ENCODE measurements around the gene SLC22A16. TPM values are rescaled to one million over a fixed set of nuclear protein-coding genes. Genes with fewer than 3 reads are reported as not detected.

The SLC22A16 gene
- total RNA-seq, 1 experiment from 2014 or later = not detected

DNA sequence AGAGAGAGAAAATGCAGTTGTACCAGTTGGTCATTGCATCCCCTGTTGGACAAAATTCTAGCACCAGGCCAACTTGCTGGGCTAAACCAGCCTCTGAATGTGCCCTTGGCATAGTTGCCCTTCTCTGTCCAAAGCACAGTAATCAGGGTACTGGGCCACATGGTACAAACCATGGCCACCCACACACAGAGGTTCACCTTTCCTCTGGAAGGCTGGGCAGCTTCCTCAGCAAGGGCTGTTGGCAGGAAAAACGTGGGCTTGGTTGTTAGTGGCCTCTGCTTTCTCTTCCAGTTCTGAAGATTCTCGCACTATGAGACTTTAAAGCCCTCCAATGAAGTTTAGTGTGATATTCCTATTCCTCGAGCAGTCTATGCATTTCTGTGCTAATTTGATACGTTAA lies 61.7 kb downstream of the SLC22A16 start:
- ChIA-PET CTCF (no interaction called here), RAD21 (ENCODE audit: low non-redundant PET in 1 of 2, low total read pairs in 2 of 2, uncharacterized antibody in 2 of 2, unreplicated experiment in 2 of 2) (no interaction called here), POLR2A (no interaction called here)
- H3K27me3 ChIP-seq (ENCODE audit: insufficient read depth, low read length) = 0 out of 2 replicates have a peak, but pooled peaks cover 2% of the 10 kb centered on the region
- no peak overlapping the region for H2AFZ ChIP-seq (ENCODE audit: low read depth, low read length, poor library complexity, severe bottlenecking)
- intact Hi-C loops (cut with micrococcal nuclease) = no loop called here
- TF ChIP-seq ZNF274 (IDR thresholded peaks at IDR 0.05; ENCODE audit: low read depth, low read length) (no peak), SP1 (IDR thresholded peaks at IDR 0.05; ENCODE audit: low read depth) (no peak), EGR1 (IDR thresholded peaks at IDR 0.05; ENCODE audit: low read depth) (no peak), ZFX (IDR thresholded peaks at IDR 0.05) (no peak), TCF7L2 (IDR thresholded peaks at IDR 0.05; ENCODE audit: borderline replicate concordance, extremely low read depth, insufficient read depth, insufficient read length) (no peak), FOSL1 (IDR thresholded peaks at IDR 0.05; ENCODE audit: low read depth) (no peak), SIN3A (IDR thresholded peaks at IDR 0.05; ENCODE audit: low read depth) (no peak), EZH2phosphoT487 (IDR thresholded peaks at IDR 0.05; ENCODE audit: borderline replicate concordance) (no peak), SRF (IDR thresholded peaks at IDR 0.05; ENCODE audit: low read depth) (no peak), POLR2A (IDR thresholded peaks at IDR 0.05; ENCODE audit: borderline replicate concordance, extremely low read depth, insufficient read depth, insufficient read length) (no peak)
- TF ChIP-seq, protein P1, sequence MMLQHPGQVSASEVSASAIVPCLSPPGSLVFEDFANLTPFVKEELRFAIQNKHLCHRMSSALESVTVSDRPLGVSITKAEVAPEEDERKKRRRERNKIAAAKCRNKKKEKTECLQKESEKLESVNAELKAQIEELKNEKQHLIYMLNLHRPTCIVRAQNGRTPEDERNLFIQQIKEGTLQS (IDR thresholded peaks at IDR 0.05) = no peak
- TF ChIP-seq, protein P2, sequence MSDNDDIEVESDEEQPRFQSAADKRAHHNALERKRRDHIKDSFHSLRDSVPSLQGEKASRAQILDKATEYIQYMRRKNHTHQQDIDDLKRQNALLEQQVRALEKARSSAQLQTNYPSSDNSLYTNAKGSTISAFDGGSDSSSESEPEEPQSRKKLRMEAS (IDR thresholded peaks at IDR 0.05) = no peak
- TF ChIP-seq, protein P3, sequence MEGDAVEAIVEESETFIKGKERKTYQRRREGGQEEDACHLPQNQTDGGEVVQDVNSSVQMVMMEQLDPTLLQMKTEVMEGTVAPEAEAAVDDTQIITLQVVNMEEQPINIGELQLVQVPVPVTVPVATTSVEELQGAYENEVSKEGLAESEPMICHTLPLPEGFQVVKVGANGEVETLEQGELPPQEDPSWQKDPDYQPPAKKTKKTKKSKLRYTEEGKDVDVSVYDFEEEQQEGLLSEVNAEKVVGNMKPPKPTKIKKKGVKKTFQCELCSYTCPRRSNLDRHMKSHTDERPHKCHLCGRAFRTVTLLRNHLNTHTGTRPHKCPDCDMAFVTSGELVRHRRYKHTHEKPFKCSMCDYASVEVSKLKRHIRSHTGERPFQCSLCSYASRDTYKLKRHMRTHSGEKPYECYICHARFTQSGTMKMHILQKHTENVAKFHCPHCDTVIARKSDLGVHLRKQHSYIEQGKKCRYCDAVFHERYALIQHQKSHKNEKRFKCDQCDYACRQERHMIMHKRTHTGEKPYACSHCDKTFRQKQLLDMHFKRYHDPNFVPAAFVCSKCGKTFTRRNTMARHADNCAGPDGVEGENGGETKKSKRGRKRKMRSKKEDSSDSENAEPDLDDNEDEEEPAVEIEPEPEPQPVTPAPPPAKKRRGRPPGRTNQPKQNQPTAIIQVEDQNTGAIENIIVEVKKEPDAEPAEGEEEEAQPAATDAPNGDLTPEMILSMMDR (IDR thresholded peaks at IDR 0.05 in 2 of 3, conservative IDR thresholded peaks at IDR 0.05 in 1 of 3; ENCODE audit: borderline replicate concordance in 1 of 3, insufficient read depth in 1 of 3, low read depth in 2 of 3, low read length in 2 of 3) = no peak
- H4K20me1 ChIP-seq (ENCODE audit: insufficient read depth) = no peaks in the 10 kb centered on the region
- H3K4me3 ChIP-seq (replicated peaks in 1 of 2; ENCODE audit: low read depth in 1 of 2, low read length in 2 of 2) = no peak overlapping the region
- no peak overlapping the region for H3K4me2 ChIP-seq (ENCODE audit: low read length)
- no peaks in the 10 kb centered on the region for H3K79me2 ChIP-seq (ENCODE audit: insufficient read depth, low read length)
- no peaks in the 10 kb centered on the region for H3K9me3 ChIP-seq (ENCODE audit: control insufficient read depth in 1 of 2, insufficient read depth in 1 of 2, low read depth in 1 of 2, low read length in 2 of 2)
- ATAC-seq (no peak), DNase-seq (ENCODE audit: low read depth, low spot score) (no peak)
- no peaks in the 10 kb centered on the region for H3K36me3 ChIP-seq (ENCODE audit: control insufficient read depth in 1 of 2, insufficient read depth in 2 of 2, low read length in 2 of 2)
- no peak overlapping the region for H3K9ac ChIP-seq (ENCODE audit: low read length)
- no peak overlapping the region for H3K27ac ChIP-seq (ENCODE audit: low read depth, low read length)
- no peaks in the 10 kb centered on the region for H3K9me2 ChIP-seq (ENCODE audit: insufficient read depth)
- BruUV-seq (replicated peaks) = no TSS peak
- H3K4me1 ChIP-seq (ENCODE audit: control insufficient read depth in 1 of 2, insufficient read depth in 2 of 2, low read length in 2 of 2) = no peaks in the 10 kb centered on the region

Measured in HCT116 (cell line).